Keratinocyte (primary cell): Measurements from ENCODE around the gene LRWD1. TPM values are rescaled to one million over a fixed set of nuclear protein-coding genes. Genes with fewer than 3 reads are reported as not detected.

ENCODE experiments used
- DNase-seq: peaks from one replicate; pipeline ENCODE4 v3.0.0-alpha.2; 2011; ENCODE audit warnings: low read depth, missing footprints, low spot score
- FAIRE-seq: peaks from 2 replicates; lab custom pipeline; 2011; peaks lifted over from hg19 to GRCh38; lab: Jason Lieb, UNC
- H2AFZ ChIP-seq: 2 replicates; pipeline ENCODE4 v1.6.0; 2012; ENCODE audit warnings: low read length, control low read depth, inconsistent platforms; ENCODE audit not compliant: control insufficient read depth
- H3K27ac ChIP-seq: 2 replicates; pipeline ENCODE4 v1.5.1; 2011; ENCODE audit warnings: low read length; ENCODE audit not compliant: control insufficient read depth, insufficient read depth
- H3K27me3 ChIP-seq: 3 replicates; pipeline ENCODE4 v1.6.0; 2011; ENCODE audit warnings: low read length; ENCODE audit not compliant: control insufficient read depth, insufficient read depth; ENCODE audit errors: extremely low read depth
- H3K36me3 ChIP-seq, 2 experiments: 2 replicates in 1 of 2; 3 replicates in 1 of 2; pipeline ENCODE4 v1.5.1; 2011; ENCODE audit warnings: low read length in 2 of 2, mild to moderate bottlenecking in 1 of 2; ENCODE audit not compliant: control insufficient read depth in 2 of 2, insufficient read depth in 2 of 2; ENCODE audit errors: extremely low read depth in 1 of 2
- H3K4me1 ChIP-seq: 3 replicates; pipeline ENCODE4 v1.5.1; 2011; ENCODE audit warnings: low read length; ENCODE audit not compliant: control insufficient read depth, insufficient read depth; ENCODE audit errors: extremely low read depth
- H3K4me2 ChIP-seq: 3 replicates; pipeline ENCODE4 v1.6.0; 2011; ENCODE audit warnings: low read depth, low read length; ENCODE audit not compliant: control insufficient read depth, insufficient read depth; ENCODE audit errors: extremely low read depth
- H3K4me3 ChIP-seq, 3 experiments: fragments of 200-600 bp in 1 of 3; sonication (generic) in 1 of 3; 2 replicates in 2 of 3; 3 replicates in 1 of 3; pipeline ENCODE4 v1.5.1; 2011 to 2016; ENCODE audit warnings: low read length in 3 of 3, mild to moderate bottlenecking in 3 of 3, control low read depth in 2 of 3, inconsistent platforms in 1 of 3, low read depth in 1 of 3, mixed read lengths in 1 of 3, mixed run types in 1 of 3, moderate library complexity in 1 of 3; ENCODE audit not compliant: control insufficient read depth in 2 of 3, insufficient read depth in 2 of 3; ENCODE audit errors: extremely low read depth in 1 of 3
- H3K79me2 ChIP-seq: 2 replicates; pipeline ENCODE4 v1.6.0; 2012; ENCODE audit warnings: low read length; ENCODE audit not compliant: control insufficient read depth, insufficient read depth
- H3K9ac ChIP-seq: 3 replicates; pipeline ENCODE4 v1.6.0; 2011; ENCODE audit warnings: low read length; ENCODE audit not compliant: control insufficient read depth, insufficient read depth; ENCODE audit errors: extremely low read depth
- H3K9me1 ChIP-seq: 3 replicates; pipeline ENCODE4 v1.6.0; 2011; ENCODE audit warnings: low read length; ENCODE audit not compliant: control insufficient read depth, insufficient read depth; ENCODE audit errors: extremely low read depth
- H3K9me3 ChIP-seq: 2 replicates; pipeline ENCODE4 v1.5.1; 2012; ENCODE audit warnings: low read depth, low read length; ENCODE audit not compliant: control insufficient read depth
- H4K20me1 ChIP-seq: 3 replicates; pipeline ENCODE4 v1.6.0; 2011; ENCODE audit warnings: low read length; ENCODE audit not compliant: control insufficient read depth, insufficient read depth; ENCODE audit errors: extremely low read depth
- EZH2 ChIP-seq: IDR thresholded peaks from one replicate; pipeline ENCODE4 v1.6.1; 2012; ENCODE audit warnings: inconsistent platforms, mild to moderate bottlenecking, low read length, moderate library complexity
- dilution Hi-C: fragments of 300-500 bp; cut with MboI; formaldehyde crosslinking; loops from one replicate; pipeline ENCODE4 v1.7.0; 2020; ENCODE audit warnings: low sequenced_read_pairs; ENCODE audit not compliant: extremely low pct_ligation_motif_present
- polyA plus RNA-seq, 5 experiments: library from polyadenylated mRNA; depleted of rRNA in 3 of 5; stranded (reverse) in 3 of 5; stranded (forward) in 1 of 5; unstranded in 1 of 5; fragments of >200 nt; gene quantifications; 1 replicate in 1 of 5; 2 replicates in 3 of 5; 3 replicates in 1 of 5; pipeline versions ENCODE4 v1.2.1 to v1.2.3, GENCODE V29; 2011 to 2012; ENCODE audit warnings: missing spikeins in 2 of 5, low read depth in 1 of 5, low replicate concordance in 1 of 5
- TF ChIP-seq, protein P1 (sequence below), 3 experiments: IDR thresholded peaks in 1 of 3; conservative IDR thresholded peaks in 1 of 3; optimal IDR thresholded peaks in 1 of 3; 2 replicates in 2 of 3; 3 replicates in 1 of 3; pipeline versions ENCODE3 to v1.5.1; 2011; ENCODE audit warnings: low read length in 3 of 3, mild to moderate bottlenecking in 3 of 3, moderate library complexity in 2 of 3, control low read depth in 1 of 3, inconsistent platforms in 1 of 3; ENCODE audit not compliant: insufficient read depth in 2 of 3; ENCODE audit errors: extremely low read depth in 1 of 3

LRWD1 gene
- polyA plus RNA-seq, 1 donor (not counting 4 experiments of a cell fraction or from before 2014, with no cell fraction given): 11.3 TPM

DNA sequence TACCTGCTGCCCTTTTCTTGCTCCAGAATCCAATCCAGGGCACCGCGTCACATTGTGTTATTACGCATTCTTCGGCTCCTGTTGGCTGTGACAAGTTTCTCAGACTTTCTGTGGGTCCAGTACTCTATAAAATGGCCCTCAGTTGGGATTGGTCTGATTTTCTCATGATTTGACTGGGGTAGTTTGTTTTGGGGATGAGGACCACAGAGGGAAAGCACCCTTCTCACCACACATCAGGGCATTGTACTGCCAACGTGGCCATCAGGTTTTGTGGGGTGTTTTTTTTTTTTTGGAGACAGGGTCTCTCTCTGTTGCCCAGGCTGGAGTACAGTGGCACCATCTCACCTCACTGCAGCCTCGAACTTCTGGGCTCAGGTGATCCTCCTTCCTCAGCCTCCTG lies 48.4 kb upstream of the LRWD1 start:
- no peaks in the 10 kb centered on the region for H3K27me3 ChIP-seq
- H3K9me1 ChIP-seq: no peaks in the 10 kb centered on the region
- dilution Hi-C loops: no loop called here
- DNase-seq (no peak), FAIRE-seq (no peak)
- H4K20me1 ChIP-seq: no peaks in the 10 kb centered on the region
- no peak overlapping the region for H2AFZ ChIP-seq
- H3K9ac ChIP-seq: no peak overlapping the region
- peaks cover 22 to 37% of the 10 kb centered on the region in 2 experiments for H3K36me3 ChIP-seq
- H3K27ac ChIP-seq: no peak overlapping the region
- no peaks in the 10 kb centered on the region for H3K9me3 ChIP-seq
- no peaks in the 10 kb centered on the region for H3K4me1 ChIP-seq
- TF ChIP-seq, protein P1, sequence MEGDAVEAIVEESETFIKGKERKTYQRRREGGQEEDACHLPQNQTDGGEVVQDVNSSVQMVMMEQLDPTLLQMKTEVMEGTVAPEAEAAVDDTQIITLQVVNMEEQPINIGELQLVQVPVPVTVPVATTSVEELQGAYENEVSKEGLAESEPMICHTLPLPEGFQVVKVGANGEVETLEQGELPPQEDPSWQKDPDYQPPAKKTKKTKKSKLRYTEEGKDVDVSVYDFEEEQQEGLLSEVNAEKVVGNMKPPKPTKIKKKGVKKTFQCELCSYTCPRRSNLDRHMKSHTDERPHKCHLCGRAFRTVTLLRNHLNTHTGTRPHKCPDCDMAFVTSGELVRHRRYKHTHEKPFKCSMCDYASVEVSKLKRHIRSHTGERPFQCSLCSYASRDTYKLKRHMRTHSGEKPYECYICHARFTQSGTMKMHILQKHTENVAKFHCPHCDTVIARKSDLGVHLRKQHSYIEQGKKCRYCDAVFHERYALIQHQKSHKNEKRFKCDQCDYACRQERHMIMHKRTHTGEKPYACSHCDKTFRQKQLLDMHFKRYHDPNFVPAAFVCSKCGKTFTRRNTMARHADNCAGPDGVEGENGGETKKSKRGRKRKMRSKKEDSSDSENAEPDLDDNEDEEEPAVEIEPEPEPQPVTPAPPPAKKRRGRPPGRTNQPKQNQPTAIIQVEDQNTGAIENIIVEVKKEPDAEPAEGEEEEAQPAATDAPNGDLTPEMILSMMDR (optimal IDR thresholded peaks at IDR 0.05 in 1 of 3, IDR thresholded peaks at IDR 0.05 in 1 of 3, conservative IDR thresholded peaks at IDR 0.05 in 1 of 3; ENCODE audit: extremely low read depth in 1 of 3, insufficient read depth in 2 of 3, low read length in 3 of 3): no peak
- TF ChIP-seq EZH2: no peak
- no peak overlapping the region for H3K4me3 ChIP-seq
- H3K79me2 ChIP-seq: peaks cover 6% of the 10 kb centered on the region
- H3K4me2 ChIP-seq: no peak overlapping the region

DNA sequence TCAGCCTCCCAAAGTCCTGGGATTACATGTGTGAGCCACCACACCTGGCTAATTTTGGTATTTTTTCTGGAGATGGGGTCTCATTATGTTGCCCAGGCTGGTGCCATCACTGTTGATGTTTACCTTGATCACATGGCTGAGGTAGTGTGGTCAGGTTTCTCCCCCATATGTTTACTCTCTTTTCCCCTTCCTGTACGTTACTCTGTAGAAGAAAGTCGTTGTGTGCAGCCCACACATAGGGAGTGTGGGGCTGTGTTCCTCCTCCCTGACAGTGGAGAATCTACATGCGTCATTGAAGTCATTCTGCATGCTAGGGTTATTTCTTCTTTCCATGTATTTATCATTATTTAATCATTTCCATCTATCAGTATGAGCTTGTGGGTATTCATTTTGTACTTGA lies 47.7 kb upstream of the LRWD1 start:
- no peaks in the 10 kb centered on the region for H4K20me1 ChIP-seq
- H3K9me1 ChIP-seq: no peaks in the 10 kb centered on the region
- H2AFZ ChIP-seq: no peak overlapping the region
- H3K27me3 ChIP-seq: no peaks in the 10 kb centered on the region
- H3K9ac ChIP-seq: no peak overlapping the region
- no peaks in the 10 kb centered on the region for H3K9me3 ChIP-seq
- H3K4me2 ChIP-seq: no peak overlapping the region
- no peak overlapping the region for H3K27ac ChIP-seq
- TF ChIP-seq, protein P1 (optimal IDR thresholded peaks at IDR 0.05 in 1 of 3, IDR thresholded peaks at IDR 0.05 in 1 of 3, conservative IDR thresholded peaks at IDR 0.05 in 1 of 3; ENCODE audit: extremely low read depth in 1 of 3, insufficient read depth in 2 of 3, low read length in 3 of 3): no peak
- no peak for TF ChIP-seq EZH2
- FAIRE-seq (no peak), DNase-seq (no peak)
- no peaks in the 10 kb centered on the region for H3K4me1 ChIP-seq
- H3K36me3 ChIP-seq: peaks cover 27 to 36% of the 10 kb centered on the region in 2 experiments
- H3K4me3 ChIP-seq: no peak overlapping the region
- H3K79me2 ChIP-seq: peaks cover 6% of the 10 kb centered on the region
- dilution Hi-C loops: no loop called here
